SK-N-SH (cell line): ENCODE data around the gene GNB1L. TPM values are rescaled to one million over a fixed set of nuclear protein-coding genes. Genes with fewer than 3 reads are reported as not detected.

Source experiments
- CTCF ChIA-PET: fragments of 300-600, 350-600 bp; formaldehyde crosslinking; extraction: SDS; loops from one replicate; lab custom pipeline; 2021; lab: Yijun Ruan, JAX
- POLR2A ChIA-PET: fragments of 350-600 bp; sonication (Branson Sonifier 250); formaldehyde crosslinking; extraction: SDS; loops from one replicate; lab custom pipeline; 2020; ENCODE audit warnings: antibody characterized with exemption, inconsistent platforms; lab: Yijun Ruan, JAX
- DNase-seq: peaks from one replicate; pipeline ENCODE4 v3.0.0; 2012
- H2AFZ ChIP-seq: fragments of 200-600 bp; sonication (generic); 2 replicates; pipeline ENCODE4 v1.8.1; 2016; ENCODE audit warnings: antibody characterized with exemption, mild to moderate bottlenecking, low read depth
- H3F3A ChIP-seq: fragments of 200-600 bp; sonication (generic); replicated peaks from 2 replicates; pipeline ENCODE3; 2016; ENCODE audit warnings: antibody characterized with exemption, mild to moderate bottlenecking; ENCODE audit not compliant: insufficient read depth
- H3K27ac ChIP-seq, 2 experiments: fragments of 200-500 bp in 1 of 2; fragments of 200-600 bp in 1 of 2; sonication (Bioruptor generic) in 1 of 2; sonication (generic), shearing (Covaris generic) in 1 of 2; 2 replicates each; pipeline versions ENCODE4 v1.5.1 to v1.6.1; 2014 to 2016; ENCODE audit warnings: low read depth in 2 of 2, inconsistent platforms in 1 of 2, low read length in 1 of 2, mild to moderate bottlenecking in 1 of 2, mixed read lengths in 1 of 2
- H3K27me3 ChIP-seq: fragments of 200-600 bp; sonication (generic), shearing (Covaris generic); 2 replicates; pipeline ENCODE4 v1.6.1; 2016; ENCODE audit warnings: mixed run types; ENCODE audit not compliant: insufficient read depth
- H3K36me3 ChIP-seq, 2 experiments: fragments of 200-500 bp in 1 of 2; fragments of 200-600 bp in 1 of 2; sonication (Bioruptor generic) in 1 of 2; sonication (generic) in 1 of 2; replicated peaks in 1 of 2; 2 replicates each; pipeline versions ENCODE3 to v1.5.1; 2014 to 2016; ENCODE audit warnings: low read length in 1 of 2, mild to moderate bottlenecking in 1 of 2; ENCODE audit not compliant: insufficient read depth in 2 of 2, control insufficient read depth in 1 of 2
- H3K4me1 ChIP-seq, 2 experiments: fragments of 200-500 bp in 1 of 2; fragments of 200-600 bp in 1 of 2; sonication (Bioruptor generic) in 1 of 2; sonication (generic), shearing (Covaris generic) in 1 of 2; 2 replicates each; pipeline versions ENCODE4 v1.5.1 to v1.6.1; 2014 to 2016; ENCODE audit warnings: low read depth in 1 of 2, low read length in 1 of 2, mixed run types in 1 of 2; ENCODE audit not compliant: insufficient read depth in 2 of 2, control insufficient read depth in 1 of 2
- H3K4me2 ChIP-seq: fragments of 200-600 bp; sonication (generic), shearing (Covaris generic); 2 replicates; pipeline ENCODE4 v1.6.1; 2017; ENCODE audit warnings: mixed run types
- H3K4me3 ChIP-seq, 2 experiments: fragments of 200-500 bp in 1 of 2; fragments of 200-600 bp in 1 of 2; sonication (Bioruptor generic) in 1 of 2; sonication (generic), shearing (Covaris generic) in 1 of 2; 2 replicates each; pipeline versions ENCODE4 v1.5.1 to v1.8.1; 2014 to 2016; ENCODE audit warnings: low read depth in 2 of 2, inconsistent platforms in 1 of 2, low read length in 1 of 2, mild to moderate bottlenecking in 1 of 2, mixed read lengths in 1 of 2, moderate library complexity in 1 of 2
- H3K79me2 ChIP-seq: fragments of 200-600 bp; sonication (generic); 2 replicates; pipeline ENCODE4 v1.8.1; 2017; ENCODE audit warnings: mild to moderate bottlenecking; ENCODE audit not compliant: insufficient read depth
- H3K9ac ChIP-seq: fragments of 200-600 bp; sonication (generic); 2 replicates; pipeline ENCODE4 v1.6.1; 2017; ENCODE audit warnings: mixed run types
- H3K9me2 ChIP-seq: fragments of 200-600 bp; sonication (generic); 2 replicates; pipeline ENCODE4 v1.6.1; 2017; ENCODE audit warnings: mixed run types
- H3K9me3 ChIP-seq: fragments of 200-600 bp; sonication (generic); 2 replicates; pipeline ENCODE4 v1.6.1; 2017; ENCODE audit warnings: mixed run types, mild to moderate bottlenecking, moderate library complexity
- H4K20me1 ChIP-seq: fragments of 200-600 bp; sonication (generic); 2 replicates; pipeline ENCODE4 v1.6.1; 2017; ENCODE audit warnings: mild to moderate bottlenecking, mixed run types; ENCODE audit not compliant: insufficient read depth
- CTCF ChIP-seq: fragments of 200-600 bp; sonication (generic); IDR thresholded peaks from 2 replicates; pipeline ENCODE4 v1.6.1; 2017; ENCODE audit warnings: antibody characterized with exemption, mild to moderate bottlenecking, moderate library complexity
- EZH2phosphoT487 ChIP-seq: fragments of 200-600 bp; sonication (generic); IDR thresholded peaks from 2 replicates; pipeline ENCODE4 v1.6.1; 2017; ENCODE audit warnings: low read depth, mixed run types, mild to moderate bottlenecking, antibody characterized with exemption, moderate library complexity, borderline replicate concordance
- FOSL2 ChIP-seq: IDR thresholded peaks from 2 replicates; pipeline ENCODE4 v1.4.0; 2012; ENCODE audit warnings: low read depth, mild to moderate bottlenecking, moderate library complexity, borderline replicate concordance
- FOXJ3 ChIP-seq: sonication (generic); formaldehyde crosslinking; IDR thresholded peaks from 2 replicates; pipeline ENCODE4 v1.5.1; 2020; ENCODE audit warnings: mild to moderate bottlenecking, missing genetic modification reagents
- GATA2 ChIP-seq: sonication (generic); formaldehyde crosslinking; IDR thresholded peaks from 2 replicates; pipeline ENCODE4 v1.5.0; 2020; ENCODE audit warnings: mild to moderate bottlenecking, missing genetic modification reagents
- JUND ChIP-seq: IDR thresholded peaks from 2 replicates; pipeline ENCODE4 v1.4.0; 2012
- MAX ChIP-seq: IDR thresholded peaks from 2 replicates; pipeline ENCODE4 v1.4.0; 2012; ENCODE audit warnings: low read depth
- MEF2A ChIP-seq: IDR thresholded peaks from 2 replicates; pipeline ENCODE4 v1.4.0; 2012; ENCODE audit warnings: low read depth, borderline replicate concordance
- NFIC ChIP-seq: IDR thresholded peaks from 2 replicates; pipeline ENCODE4 v1.4.0; 2012; ENCODE audit warnings: borderline replicate concordance
- NRF1 ChIP-seq: IDR thresholded peaks from 2 replicates; pipeline ENCODE4 v1.6.1; 2012; ENCODE audit warnings: low read depth, mild to moderate bottlenecking, low read length
- PBX3 ChIP-seq: IDR thresholded peaks from 2 replicates; pipeline ENCODE4; 2012
- POLR2AphosphoS5 ChIP-seq: IDR thresholded peaks from 2 replicates; pipeline ENCODE4 v1.6.1; 2012; ENCODE audit warnings: low read depth, low read length
- RAD21 ChIP-seq: IDR thresholded peaks from 2 replicates; pipeline ENCODE4 v1.6.1; 2012; ENCODE audit warnings: mild to moderate bottlenecking, low read length
- RFX5 ChIP-seq: IDR thresholded peaks from 2 replicates; pipeline ENCODE4 v1.6.1; 2012; ENCODE audit warnings: mild to moderate bottlenecking, improper control_type of control experiment, low read length
- TAF1 ChIP-seq: IDR thresholded peaks from 2 replicates; pipeline ENCODE4 v1.6.1; 2012; ENCODE audit warnings: low read depth, mild to moderate bottlenecking, low read length, moderate library complexity, borderline replicate concordance
- TCF12 ChIP-seq: IDR thresholded peaks from 2 replicates; pipeline ENCODE4 v1.4.0; 2012
- USF2 ChIP-seq: fragments of 150-350 bp; IDR thresholded peaks from 2 replicates; pipeline ENCODE4 v1.6.1; 2017; ENCODE audit warnings: antibody characterized with exemption, low read length, low read depth, borderline replicate concordance
- YY1 ChIP-seq: IDR thresholded peaks from 2 replicates; pipeline ENCODE4 v1.4.0; 2012; ENCODE audit warnings: low read depth, mild to moderate bottlenecking
- WGBS: methylation state at CpG from one replicate; pipeline ENCODE4 v1.1.6; 2017; ENCODE audit warnings: low lambda C conversion rate; 5-methylcytosine and 5-hydroxymethylcytosine counted together
- polyA plus RNA-seq, 3 experiments: library from polyadenylated mRNA; depleted of rRNA; stranded (reverse); fragments of >200 nt; gene quantifications; 2 replicates each; pipeline ENCODE4 v1.2.3, GENCODE V29; 2012

GNB1L gene
- polyA plus RNA-seq, 1 of the 3 experiments (the other 2 are of a cell fraction), result 5.9 TPM

- TF ChIP-seq FOXJ3 (no peak), MEF2A (no peak), TCF12 (no peak)
Observed at GRCh38 chr22:19887256-19887985, 32.7 kb upstream of the GNB1L start (continued).

- Histone ChIP-seq H4K20me1 (no peaks in the 10 kb centered on the region), H3K4me3 (no peak overlapping the region), H3K27ac (no peak overlapping the region), H3K27me3 (no peaks in the 10 kb centered on the region), H3K9me2 (no peaks in the 10 kb centered on the region)
- no peak for TF ChIP-seq EZH2phosphoT487
- TF ChIP-seq, all 33 proteins: peak for 0
- WGBS, result 79% methylated on average over 6 of the region's 12 CpGs
- peaks cover 36 to 39% of the 10 kb centered on the region in 2 experiments for H3K4me1 ChIP-seq
- H2AFZ ChIP-seq, result no peak overlapping the region
- H3F3A ChIP-seq, result peaks cover 8% of the 10 kb centered on the region
- H3K79me2 ChIP-seq, result no peaks in the 10 kb centered on the region
- no peak overlapping the region for H3K9ac ChIP-seq
- H3K4me2 ChIP-seq, result no peak overlapping the region
- ChIA-PET POLR2A (no interaction called here), CTCF (interaction anchor here (0.6 to 2.5 kb wide), 6 partner anchors 10 to 156 kb away, joined by 3 to 25 read pairs (median 3); no protein-coding TSS in a partner anchor)
- no peaks in the 10 kb centered on the region for H3K9me3 ChIP-seq
- H3K36me3 ChIP-seq, result no peaks in the 10 kb centered on the region
- no peak for DNase-seq
Observed at GRCh38 chr22:19886605-19887255, 32.1 kb upstream of the GNB1L start.

GRCh38 chr22:19885841-19886592 is 31.3 kb upstream of the GNB1L start:
- Histone ChIP-seq H3K36me3 (no peaks in the 10 kb centered on the region), H3K27ac (no peak overlapping the region), H3K9ac (no peak overlapping the region), H3K9me3 (no peaks in the 10 kb centered on the region), H2AFZ (no peak overlapping the region), H3K4me2 (no peak overlapping the region), H4K20me1 (no peaks in the 10 kb centered on the region), H3K4me3 (no peak overlapping the region), H3K9me2 (no peaks in the 10 kb centered on the region), H3K27me3 (no peaks in the 10 kb centered on the region), H3K79me2 (no peaks in the 10 kb centered on the region), H3F3A (peaks cover 13% of the 10 kb centered on the region), H3K4me1 (peaks cover 34 to 37% of the 10 kb centered on the region in 2 experiments; a peak in 3 of 4 replicates)
- WGBS, result 95% methylated on average over 7 of the region's 15 CpGs
- ChIA-PET CTCF (interaction anchor here (1.2 to 2.5 kb wide), 4 partner anchors 10 to 155 kb away, joined by 3 to 25 read pairs (median 4); no protein-coding TSS in a partner anchor), POLR2A (no interaction called here)
- DNase-seq, result no peak
- TF ChIP-seq TAF1 (no peak), PBX3 (no peak), GATA2 (CRISPR knock-in tag) (no peak), FOSL2 (no peak), NFIC (no peak), CTCF (no peak), USF2 (no peak), RFX5 (no peak), JUND (no peak), EZH2phosphoT487 (no peak), NRF1 (no peak), YY1 (no peak), FOXJ3 (no peak), RAD21 (no peak), POLR2AphosphoS5 (no peak), MAX (no peak)
